ENCODE measurements around the gene ZNF480. TPM values are rescaled to one million over a fixed set of nuclear protein-coding genes. Genes with fewer than 3 reads are reported as not detected.
A peak's percentile ranks its signal among the peaks of the same experiment; 100 is the strongest.
"Not testable (repeated sequence)": the region's sequence is repeated elsewhere in the genome, so short reads cannot be mapped to it uniquely, and the experiment has no call there.

The ZNF480 gene
- total and polyA plus RNA-seq, 2 of the 13 experiments (the other 11 are each of a cell fraction or from before 2014, with no cell fraction given), result 2.1 to 9.6 TPM

- H3K27me3 ChIP-seq (ENCODE audit: control insufficient read depth in 1 of 2, insufficient read depth in 2 of 2, low read length in 2 of 2), result no peaks in the 10 kb centered on the region
- 16% methylated on average over 9 of the region's 9 CpGs for WGBS (ENCODE audit: low lambda C conversion rate)
- in situ Hi-C loops (cut with HindIII; ENCODE audit: extremely low pct_ligation_motif_present, low pct_unique_long_range_greater_than_20kb), result no loop called here
- BruUV-seq (replicated peaks), result no TSS peak
- no peaks in the 10 kb centered on the region for H3K79me2 ChIP-seq (ENCODE audit: insufficient read depth, low read length)
- DNase-seq (ENCODE audit: low spot score) (no peak), ATAC-seq (peak; percentile 31; the same call in 2 of the 3 replicates), FAIRE-seq (no peak)
- peaks cover 51% of the 10 kb centered on the region for H3K9me3 ChIP-seq (ENCODE audit: low read length)
- H4K20me1 ChIP-seq (ENCODE audit: insufficient read depth, low read length), result no peaks in the 10 kb centered on the region
- no peaks in the 10 kb centered on the region for H3K36me3 ChIP-seq (replicated peaks in 1 of 2; ENCODE audit: control insufficient read depth in 1 of 2, insufficient read depth in 2 of 2, low read length in 2 of 2)
- no peak overlapping the region for H2AFZ ChIP-seq (ENCODE audit: low read length)
- intact Hi-C loops (cut with micrococcal nuclease; ENCODE audit: unreplicated experiment), result no loop called here
- CTCF ChIA-PET (ENCODE audit: low intra/inter-chr PET ratio, low total read pairs), result no interaction called here
- POLR2A ChIA-PET, result no interaction called here
- peak overlapping the region; percentile 72 for H3K9ac ChIP-seq (ENCODE audit: insufficient read depth, low read depth, low read length)
- TF ChIP-seq SMC3 (IDR thresholded peaks at IDR 0.05; ENCODE audit: low read length), result no peak
- no peak for TF ChIP-seq PAF1 (CRISPR knock-in tag; IDR thresholded peaks at IDR 0.05)
- no peak for TF ChIP-seq ZNF556 (CRISPR knock-in tag; IDR thresholded peaks at IDR 0.05; ENCODE audit: borderline replicate concordance)
- H3K4me1 ChIP-seq (ENCODE audit: insufficient read depth, low read length), result no peaks in the 10 kb centered on the region
- peak overlapping the region; percentile 64 to 79 (median 72); a peak in 5 of 6 replicates for H3K4me3 ChIP-seq (replicated peaks in 1 of 3; ENCODE audit: insufficient read depth in 1 of 3, low read depth in 2 of 3, low read length in 3 of 3)
- peak overlapping the region; percentile 61 for H3K4me2 ChIP-seq (ENCODE audit: low read depth, low read length)
- no peak overlapping the region for H3K27ac ChIP-seq (ENCODE audit: extremely low read length, insufficient read depth, low read length)
These were observed 39.9 kb downstream of the ZNF480 start for GRCh38 chr19:52336791-52337381.

- BruUV-seq (replicated peaks); H3K27ac ChIP-seq (ENCODE audit: extremely low read length, insufficient read depth, low read length); DNase-seq (ENCODE audit: low spot score); ATAC-seq; H3K79me2 ChIP-seq (ENCODE audit: insufficient read depth, low read length); CTCF ChIA-PET (ENCODE audit: low intra/inter-chr PET ratio, low total read pairs); H2AFZ ChIP-seq (ENCODE audit: low read length); H3K36me3 ChIP-seq (replicated peaks in 1 of 2; ENCODE audit: control insufficient read depth in 1 of 2, insufficient read depth in 2 of 2, low read length in 2 of 2); H4K20me1 ChIP-seq (ENCODE audit: insufficient read depth, low read length); in situ Hi-C loops (cut with HindIII; ENCODE audit: extremely low pct_ligation_motif_present, low pct_unique_long_range_greater_than_20kb); H3K4me3 ChIP-seq (replicated peaks in 1 of 3; ENCODE audit: insufficient read depth in 1 of 3, low read depth in 2 of 3, low read length in 3 of 3); FAIRE-seq; H3K4me1 ChIP-seq (ENCODE audit: insufficient read depth, low read length); POLR2A ChIA-PET; intact Hi-C loops (cut with micrococcal nuclease; ENCODE audit: unreplicated experiment); H3K4me2 ChIP-seq (ENCODE audit: low read depth, low read length); H3K27me3 ChIP-seq (ENCODE audit: control insufficient read depth in 1 of 2, insufficient read depth in 2 of 2, low read length in 2 of 2); H3K9ac ChIP-seq (ENCODE audit: insufficient read depth, low read depth, low read length): not testable (repeated sequence)
- H3K9me3 ChIP-seq (ENCODE audit: low read length), result peaks cover 47% of the 10 kb centered on the region
- 50% methylated on average over 3 of the region's 3 CpGs for WGBS (ENCODE audit: low lambda C conversion rate)
These were observed 42.1 kb downstream of the ZNF480 start for GRCh38 chr19:52339022-52339421.

Data from HepG2 (cell line).